SK-N-SH (cell line): ENCODE results near the gene HMMR. TPM values are rescaled to one million over a fixed set of nuclear protein-coding genes. Genes with fewer than 3 reads are reported as not detected.

ENCODE experiments used
- CTCF ChIA-PET: fragments of 300-600, 350-600 bp; formaldehyde crosslinking; extraction: SDS; loops from one replicate; lab custom pipeline; 2021; lab: Yijun Ruan, JAX
- POLR2A ChIA-PET: fragments of 350-600 bp; sonication (Branson Sonifier 250); formaldehyde crosslinking; extraction: SDS; loops from one replicate; lab custom pipeline; 2020; ENCODE audit warnings: antibody characterized with exemption, inconsistent platforms; lab: Yijun Ruan, JAX
- DNase-seq: peaks from one replicate; pipeline ENCODE4 v3.0.0; 2012
- H2AFZ ChIP-seq: fragments of 200-600 bp; sonication (generic); 2 replicates; pipeline ENCODE4 v1.8.1; 2016; ENCODE audit warnings: antibody characterized with exemption, mild to moderate bottlenecking, low read depth
- H3F3A ChIP-seq: fragments of 200-600 bp; sonication (generic); replicated peaks from 2 replicates; pipeline ENCODE3; 2016; ENCODE audit warnings: antibody characterized with exemption, mild to moderate bottlenecking; ENCODE audit not compliant: insufficient read depth
- H3K27ac ChIP-seq, 2 experiments: fragments of 200-500 bp in 1 of 2; fragments of 200-600 bp in 1 of 2; sonication (Bioruptor generic) in 1 of 2; sonication (generic), shearing (Covaris generic) in 1 of 2; 2 replicates each; pipeline versions ENCODE4 v1.5.1 to v1.6.1; 2014 to 2016; ENCODE audit warnings: low read depth in 2 of 2, inconsistent platforms in 1 of 2, low read length in 1 of 2, mild to moderate bottlenecking in 1 of 2, mixed read lengths in 1 of 2
- H3K27me3 ChIP-seq: fragments of 200-600 bp; sonication (generic), shearing (Covaris generic); 2 replicates; pipeline ENCODE4 v1.6.1; 2016; ENCODE audit warnings: mixed run types; ENCODE audit not compliant: insufficient read depth
- H3K36me3 ChIP-seq, 2 experiments: fragments of 200-500 bp in 1 of 2; fragments of 200-600 bp in 1 of 2; sonication (Bioruptor generic) in 1 of 2; sonication (generic) in 1 of 2; replicated peaks in 1 of 2; 2 replicates each; pipeline versions ENCODE3 to v1.5.1; 2014 to 2016; ENCODE audit warnings: low read length in 1 of 2, mild to moderate bottlenecking in 1 of 2; ENCODE audit not compliant: insufficient read depth in 2 of 2, control insufficient read depth in 1 of 2
- H3K4me1 ChIP-seq, 2 experiments: fragments of 200-500 bp in 1 of 2; fragments of 200-600 bp in 1 of 2; sonication (Bioruptor generic) in 1 of 2; sonication (generic), shearing (Covaris generic) in 1 of 2; 2 replicates each; pipeline versions ENCODE4 v1.5.1 to v1.6.1; 2014 to 2016; ENCODE audit warnings: low read depth in 1 of 2, low read length in 1 of 2, mixed run types in 1 of 2; ENCODE audit not compliant: insufficient read depth in 2 of 2, control insufficient read depth in 1 of 2
- H3K4me2 ChIP-seq: fragments of 200-600 bp; sonication (generic), shearing (Covaris generic); 2 replicates; pipeline ENCODE4 v1.6.1; 2017; ENCODE audit warnings: mixed run types
- H3K4me3 ChIP-seq, 2 experiments: fragments of 200-500 bp in 1 of 2; fragments of 200-600 bp in 1 of 2; sonication (Bioruptor generic) in 1 of 2; sonication (generic), shearing (Covaris generic) in 1 of 2; 2 replicates each; pipeline versions ENCODE4 v1.5.1 to v1.8.1; 2014 to 2016; ENCODE audit warnings: low read depth in 2 of 2, inconsistent platforms in 1 of 2, low read length in 1 of 2, mild to moderate bottlenecking in 1 of 2, mixed read lengths in 1 of 2, moderate library complexity in 1 of 2
- H3K79me2 ChIP-seq: fragments of 200-600 bp; sonication (generic); 2 replicates; pipeline ENCODE4 v1.8.1; 2017; ENCODE audit warnings: mild to moderate bottlenecking; ENCODE audit not compliant: insufficient read depth
- H3K9ac ChIP-seq: fragments of 200-600 bp; sonication (generic); 2 replicates; pipeline ENCODE4 v1.6.1; 2017; ENCODE audit warnings: mixed run types
- H3K9me2 ChIP-seq: fragments of 200-600 bp; sonication (generic); 2 replicates; pipeline ENCODE4 v1.6.1; 2017; ENCODE audit warnings: mixed run types
- H3K9me3 ChIP-seq: fragments of 200-600 bp; sonication (generic); 2 replicates; pipeline ENCODE4 v1.6.1; 2017; ENCODE audit warnings: mixed run types, mild to moderate bottlenecking, moderate library complexity
- H4K20me1 ChIP-seq: fragments of 200-600 bp; sonication (generic); 2 replicates; pipeline ENCODE4 v1.6.1; 2017; ENCODE audit warnings: mild to moderate bottlenecking, mixed run types; ENCODE audit not compliant: insufficient read depth
- CHD2 ChIP-seq: fragments of 150-350 bp; IDR thresholded peaks from 2 replicates; pipeline ENCODE4 v1.6.1; 2018; ENCODE audit warnings: low read length; ENCODE audit not compliant: partially characterized antibody
- ELF1 ChIP-seq: IDR thresholded peaks from 2 replicates; pipeline ENCODE4 v1.4.0; 2012
- EP300 ChIP-seq, 2 experiments: IDR thresholded peaks; 2 replicates each; pipeline versions ENCODE4 v1.4.0 to v1.6.1; 2012; ENCODE audit warnings: borderline replicate concordance in 1 of 2, low read depth in 1 of 2, low read length in 1 of 2
- EZH2phosphoT487 ChIP-seq: fragments of 200-600 bp; sonication (generic); IDR thresholded peaks from 2 replicates; pipeline ENCODE4 v1.6.1; 2017; ENCODE audit warnings: low read depth, mixed run types, mild to moderate bottlenecking, antibody characterized with exemption, moderate library complexity, borderline replicate concordance
- FOSL2 ChIP-seq: IDR thresholded peaks from 2 replicates; pipeline ENCODE4 v1.4.0; 2012; ENCODE audit warnings: low read depth, mild to moderate bottlenecking, moderate library complexity, borderline replicate concordance
- FOXM1 ChIP-seq: IDR thresholded peaks from 2 replicates; pipeline ENCODE4 v1.4.0; 2012; ENCODE audit warnings: low read depth, mild to moderate bottlenecking
- GABPA ChIP-seq: IDR thresholded peaks from 2 replicates; pipeline ENCODE4 v1.4.0; 2012; ENCODE audit warnings: low read depth, mild to moderate bottlenecking
- GATA2 ChIP-seq: sonication (generic); formaldehyde crosslinking; IDR thresholded peaks from 2 replicates; pipeline ENCODE4 v1.5.0; 2020; ENCODE audit warnings: mild to moderate bottlenecking, missing genetic modification reagents
- IRF3 ChIP-seq: fragments of 150-350 bp; IDR thresholded peaks from 2 replicates; pipeline ENCODE4 v1.6.1; 2016; ENCODE audit warnings: mild to moderate bottlenecking, low read depth, low read length
- JUND ChIP-seq: IDR thresholded peaks from 2 replicates; pipeline ENCODE4 v1.4.0; 2012
- MEF2A ChIP-seq: IDR thresholded peaks from 2 replicates; pipeline ENCODE4 v1.4.0; 2012; ENCODE audit warnings: low read depth, borderline replicate concordance
- MXI1 ChIP-seq: IDR thresholded peaks from 2 replicates; pipeline ENCODE4 v1.6.1; 2012; ENCODE audit warnings: mild to moderate bottlenecking, low read depth, low read length, improper control_type of control experiment
- NFIC ChIP-seq: IDR thresholded peaks from 2 replicates; pipeline ENCODE4 v1.4.0; 2012; ENCODE audit warnings: borderline replicate concordance
- NRF1 ChIP-seq: IDR thresholded peaks from 2 replicates; pipeline ENCODE4 v1.6.1; 2012; ENCODE audit warnings: low read depth, mild to moderate bottlenecking, low read length
- RAD21 ChIP-seq: IDR thresholded peaks from 2 replicates; pipeline ENCODE4 v1.6.1; 2012; ENCODE audit warnings: mild to moderate bottlenecking, low read length
- RCOR1 ChIP-seq: fragments of 150-350 bp; IDR thresholded peaks from 2 replicates; pipeline ENCODE4 v1.6.1; 2017; ENCODE audit warnings: antibody characterized with exemption, low read length
- RFX5 ChIP-seq: IDR thresholded peaks from 2 replicates; pipeline ENCODE4 v1.6.1; 2012; ENCODE audit warnings: mild to moderate bottlenecking, improper control_type of control experiment, low read length
- RXRA ChIP-seq: IDR thresholded peaks from 2 replicates; pipeline ENCODE4 v1.4.0; 2012; ENCODE audit warnings: low read depth, mild to moderate bottlenecking, borderline replicate concordance
- SMC3 ChIP-seq: IDR thresholded peaks from 2 replicates; pipeline ENCODE4 v1.6.1; 2012; ENCODE audit warnings: low read depth, low read length, improper control_type of control experiment
- TEAD4 ChIP-seq: IDR thresholded peaks from 2 replicates; pipeline ENCODE4 v1.4.0; 2012; ENCODE audit warnings: mild to moderate bottlenecking, borderline replicate concordance; ENCODE audit not compliant: insufficient read depth
- ZBTB33 ChIP-seq: IDR thresholded peaks from 2 replicates; pipeline ENCODE4 v1.4.0; 2012; ENCODE audit warnings: low read depth, borderline replicate concordance
- WGBS: methylation state at CpG from one replicate; pipeline ENCODE4 v1.1.6; 2017; ENCODE audit warnings: low lambda C conversion rate; 5-methylcytosine and 5-hydroxymethylcytosine counted together
- polyA plus RNA-seq, 3 experiments: library from polyadenylated mRNA; depleted of rRNA; stranded (reverse); fragments of >200 nt; gene quantifications; 2 replicates each; pipeline ENCODE4 v1.2.3, GENCODE V29; 2012

The HMMR gene
- polyA plus RNA-seq, 1 of the 3 experiments (the other 2 are of a cell fraction) = 7.7 TPM

DNA sequence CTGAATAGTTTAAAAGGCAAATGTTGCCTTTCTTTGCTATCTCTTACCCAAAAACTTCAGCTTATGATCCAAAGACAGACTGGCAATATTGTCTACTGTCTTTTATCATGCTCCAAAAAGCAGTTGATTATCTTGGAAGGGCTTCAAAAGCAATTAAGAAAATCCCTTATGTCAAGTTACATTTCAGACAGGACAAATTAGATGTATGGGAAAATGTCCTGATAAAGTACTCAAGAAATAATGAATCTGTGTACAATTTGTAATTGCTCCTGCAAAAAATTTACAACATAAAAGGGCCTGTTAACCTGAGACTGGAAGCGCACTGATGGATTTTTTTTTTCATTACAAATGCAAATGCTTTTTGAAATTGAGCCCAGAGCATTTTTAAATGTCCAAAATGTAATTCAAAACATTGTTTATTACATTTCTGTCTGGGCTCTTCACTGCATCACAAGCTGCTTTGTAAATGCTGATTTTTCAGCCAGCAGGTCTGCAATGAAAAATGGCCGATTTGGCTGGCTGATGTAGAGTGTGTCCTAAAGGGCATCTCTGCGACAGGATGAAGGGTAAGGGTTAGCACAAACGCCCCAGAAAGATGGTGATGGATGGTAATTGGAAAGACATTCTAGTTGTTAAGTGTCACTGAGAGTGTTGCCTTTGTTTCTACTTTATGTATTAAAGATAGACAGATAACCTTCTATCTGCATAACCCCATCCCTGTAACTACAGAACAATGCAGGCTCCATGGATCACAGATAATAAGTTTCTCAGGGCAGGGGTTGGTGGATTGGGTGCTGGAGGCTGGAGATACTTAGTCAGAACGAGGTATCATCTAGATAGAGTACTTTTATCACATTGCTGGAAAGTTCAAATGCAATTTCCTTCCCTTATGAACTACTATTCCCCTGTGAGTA lies 72.0 kb downstream of the HMMR start:
- Histone ChIP-seq H3K4me2 (no peak overlapping the region), H3K9me3 (no peaks in the 10 kb centered on the region), H3K4me3 (no peak overlapping the region), H3K9me2 (no peaks in the 10 kb centered on the region), H3F3A (no peaks in the 10 kb centered on the region), H3K36me3 (no peaks in the 10 kb centered on the region), H3K4me1 (peaks cover 0 to 17% of the 10 kb centered on the region in 2 experiments; a peak in 2 of 4 replicates), H3K27ac (peak overlapping the region in 1 of 2 experiments; percentile 81; a peak in 2 of 4 replicates), H3K27me3 (no peaks in the 10 kb centered on the region), H3K79me2 (no peaks in the 10 kb centered on the region), H3K9ac (no peak overlapping the region), H4K20me1 (no peaks in the 10 kb centered on the region), H2AFZ (no peak overlapping the region)
- DNase-seq = peak; percentile 20
- 33% methylated on average over 5 of the region's 5 CpGs for WGBS
- ChIA-PET CTCF (interaction anchor here (1.2 to 1.8 kb wide), 3 partner anchors 12 to 34 kb away, joined by 3 to 5 read pairs (median 4); no protein-coding TSS in a partner anchor), POLR2A (no interaction called here)
- TF ChIP-seq GATA2 (CRISPR knock-in tag) (peak; percentile 28; the same call in 1 of the 2 replicates), MXI1 (no peak), ELF1 (no peak), EP300 (IDR thresholded peaks at IDR 0.05; ENCODE audit: borderline replicate concordance in 1 of 2, low read depth in 1 of 2, low read length in 1 of 2) (0 out of 4 replicates have a peak, but pooled peaks of 1 of the 2 experiments have one; percentile 4), TEAD4 (no peak), RXRA (no peak)

DNA sequence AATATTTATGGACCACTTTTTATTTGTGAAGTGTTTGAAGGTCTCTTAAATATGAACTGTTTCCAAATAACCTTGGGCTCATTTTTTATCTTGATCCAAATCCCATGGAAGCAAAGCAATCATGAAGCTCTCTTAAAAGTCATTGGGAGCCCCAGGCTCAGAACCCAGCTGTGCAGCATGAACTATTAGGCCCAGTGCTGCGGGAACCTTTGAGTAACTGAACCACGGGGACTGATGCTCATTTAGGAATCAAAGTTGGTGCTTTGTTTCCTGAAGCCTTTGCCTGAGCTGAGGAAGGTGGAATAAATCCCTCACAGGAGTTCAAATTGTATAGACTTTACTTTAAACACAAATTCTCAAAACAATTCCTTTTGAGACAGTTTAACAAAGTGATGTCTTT lies 72.8 kb downstream of the HMMR start:
- CTCF ChIA-PET = interaction anchor here (1.2 to 1.8 kb wide), 3 partner anchors 11 to 34 kb away, joined by 3 to 5 read pairs (median 4); no protein-coding TSS in a partner anchor
- Histone ChIP-seq H3K9ac (no peak overlapping the region), H3F3A (no peaks in the 10 kb centered on the region), H3K27ac (peak overlapping the region in 1 of 2 experiments; percentile 81; a peak in 2 of 4 replicates), H2AFZ (no peak overlapping the region), H3K4me1 (peaks cover 0 to 17% of the 10 kb centered on the region in 2 experiments; a peak in 2 of 4 replicates), H3K27me3 (no peaks in the 10 kb centered on the region), H3K9me3 (no peaks in the 10 kb centered on the region), H3K9me2 (no peaks in the 10 kb centered on the region), H3K79me2 (no peaks in the 10 kb centered on the region), H3K4me2 (no peak overlapping the region), H4K20me1 (no peaks in the 10 kb centered on the region), H3K4me3 (no peak overlapping the region), H3K36me3 (no peaks in the 10 kb centered on the region)
- POLR2A ChIA-PET = no interaction called here
- no peak for TF ChIP-seq SMC3
- no peak for TF ChIP-seq MEF2A
- TF ChIP-seq JUND = no peak
- TF ChIP-seq RAD21 = no peak
- no peak for TF ChIP-seq NFIC
- no peak for TF ChIP-seq GATA2 (CRISPR knock-in tag)
- no peak for TF ChIP-seq EZH2phosphoT487
- TF ChIP-seq FOXM1 = no peak
- TF ChIP-seq NRF1 = no peak
- no peak for TF ChIP-seq CHD2
- TF ChIP-seq IRF3 = no peak
- no peak for TF ChIP-seq FOSL2
- TF ChIP-seq ZBTB33 = no peak
- TF ChIP-seq RCOR1 = no peak
- no peak for TF ChIP-seq RFX5
- TF ChIP-seq TEAD4 = no peak
- no peak for TF ChIP-seq GABPA
- WGBS = 44% methylated on average over 2 of the region's 2 CpGs
- peak; percentile 11 for DNase-seq
